Activated naive CD8-positive, alpha-beta T cell treated with anti-CD3 and anti-CD28 coated beads, Interleukin-2, amount 10 ng/mL, durations not matched to agents 7 days and 5 days (primary cell): ENCODE data around the gene SLC12A3. TPM values are rescaled to one million over a fixed set of nuclear protein-coding genes. Genes with fewer than 3 reads are reported as not detected.

Experiments used
- ATAC-seq: fragments of 150-1000 bp; cut with Tn5 transposase; one replicate; pipeline ENCODE4 v1.10.0; 2021; ENCODE audit warnings: low read depth, moderate library complexity
- POLR2A ChIA-PET: fragments of 350-600 bp; sonication (Branson Sonifier 250); formaldehyde crosslinking; loops from one replicate; lab custom pipeline; 2021; ENCODE audit warnings: antibody characterized with exemption; lab: Charles Lee
- DNase-seq: peaks from one replicate; pipeline ENCODE4 v3.0.0; 2021
- H3K27ac Mint-ChIP-seq: one replicate; pipeline ENCODE4 v1.8.0; 2022; ENCODE audit warnings: mild to moderate bottlenecking, mixed read lengths
- H3K27me3 Mint-ChIP-seq: one replicate; pipeline ENCODE4 v1.8.0; 2022; ENCODE audit warnings: mild to moderate bottlenecking, moderate library complexity, mixed read lengths
- H3K36me3 Mint-ChIP-seq: one replicate; pipeline ENCODE4 v1.8.0; 2021; ENCODE audit warnings: mild to moderate bottlenecking, mixed read lengths
- H3K4me1 Mint-ChIP-seq: one replicate; pipeline ENCODE4 v1.8.0; 2021; ENCODE audit warnings: mixed read lengths
- H3K4me3 Mint-ChIP-seq: one replicate; pipeline ENCODE4 v1.8.0; 2022; ENCODE audit warnings: mild to moderate bottlenecking, moderate library complexity, mixed read lengths
- H3K9me3 Mint-ChIP-seq: one replicate; pipeline ENCODE4 v1.8.0; 2021; ENCODE audit warnings: mixed read lengths
- total RNA-seq, 2 experiments: library from RNA; stranded (reverse); gene quantifications; one replicate each; pipeline ENCODE4 v1.2.3, GENCODE V29; 2021

The SLC12A3 gene
- total RNA-seq, 2 experiments from 2014 or later, result not detected

DNA sequence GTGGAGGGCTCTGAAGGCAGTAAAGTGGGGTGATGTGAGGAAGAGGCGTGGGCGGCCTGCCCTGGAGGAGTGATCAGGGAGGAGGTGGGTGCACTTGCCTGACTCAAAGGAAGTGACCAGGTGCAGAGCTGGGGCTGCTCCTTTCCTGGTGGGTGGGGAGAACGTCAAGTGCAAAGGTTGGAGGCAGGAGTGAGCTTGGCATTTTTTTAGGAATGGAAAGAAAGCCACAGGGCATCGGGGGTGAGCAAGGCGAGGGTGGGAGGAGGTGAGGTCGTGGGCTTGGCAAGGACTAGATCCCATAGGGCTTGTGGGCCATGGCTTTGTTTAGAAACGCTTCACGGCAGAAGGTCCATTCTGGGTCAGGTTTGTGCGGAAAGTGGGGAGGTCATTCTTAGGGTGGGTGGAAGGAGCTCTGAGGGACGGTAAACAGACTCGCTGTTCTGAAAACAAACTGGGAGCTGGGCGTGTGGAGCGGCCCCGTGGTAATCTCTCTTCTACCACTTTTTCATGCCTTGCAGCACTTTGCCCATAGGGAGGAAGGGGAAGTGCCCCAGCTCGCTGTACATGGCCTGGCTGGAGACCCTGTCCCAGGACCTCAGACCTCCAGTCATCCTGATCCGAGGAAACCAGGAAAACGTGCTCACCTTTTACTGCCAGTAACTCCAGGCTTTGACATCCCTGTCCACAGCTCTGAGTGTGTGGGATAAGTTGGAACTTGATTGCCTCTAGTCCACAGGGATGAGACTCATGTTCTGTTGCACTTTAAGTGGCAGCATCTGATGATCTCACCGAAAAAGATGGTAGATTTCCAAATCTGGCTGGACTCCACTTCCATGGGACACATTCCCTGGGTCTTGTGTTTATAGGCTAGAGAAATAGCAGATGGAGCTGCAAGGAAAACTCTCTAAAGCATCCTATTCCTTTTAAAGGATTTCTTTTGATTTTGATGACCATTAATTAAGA lies 48.0 kb downstream of the SLC12A3 start:
- no peak overlapping the region for H3K27ac Mint-ChIP-seq
- H3K9me3 Mint-ChIP-seq, result no peaks in the 10 kb centered on the region
- H3K4me1 Mint-ChIP-seq, result peaks cover 39% of the 10 kb centered on the region
- H3K27me3 Mint-ChIP-seq, result no peaks in the 10 kb centered on the region
- POLR2A ChIA-PET, result interaction anchor here (0.5 to 4.8 kb wide), 2 partner anchors 19 to 92 kb away, joined by 3 to 31 read pairs; partner anchors contain the start of gene HERPUD1
- H3K4me3 Mint-ChIP-seq, result no peak overlapping the region
- no peak for ATAC-seq
- DNase-seq, result no peak
- peaks cover 6% of the 10 kb centered on the region for H3K36me3 Mint-ChIP-seq

DNA sequence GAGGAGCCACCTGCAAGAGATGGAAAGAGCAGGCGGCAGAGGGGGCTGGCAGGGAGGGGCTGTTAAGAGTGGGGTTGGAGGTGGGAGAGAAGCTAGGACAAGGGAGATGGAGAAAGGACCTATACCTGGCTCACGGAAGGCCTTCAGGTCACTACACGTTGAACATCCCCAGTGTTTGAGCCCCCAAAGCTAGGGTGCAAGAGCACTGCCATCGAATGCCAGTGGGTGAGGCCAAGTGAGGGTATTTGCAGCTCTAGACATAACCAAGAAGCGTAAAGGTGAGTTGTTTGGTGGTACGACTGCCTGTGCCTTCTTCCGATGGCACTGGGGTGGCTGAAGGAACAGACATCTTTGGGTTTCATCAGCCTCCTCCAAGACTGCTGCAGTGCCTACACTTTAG lies 49.9 kb downstream of the SLC12A3 start:
- Mint-ChIP-seq H3K4me3 (no peak overlapping the region), H3K27me3 (no peaks in the 10 kb centered on the region), H3K4me1 (peaks cover 44% of the 10 kb centered on the region), H3K9me3 (no peaks in the 10 kb centered on the region), H3K27ac (no peak overlapping the region), H3K36me3 (peaks cover 6% of the 10 kb centered on the region)
- ATAC-seq, result no peak
- POLR2A ChIA-PET, result interaction anchor here (1.0 to 7.9 kb wide), 2 partner anchors 17 to 22 kb away, joined by 3 to 81 read pairs; partner anchors contain the start of gene HERPUD1
- no peak for DNase-seq

GRCh38 chr16:56915336-56916119 lies 50.5 kb downstream of the SLC12A3 start:
- peaks cover 6% of the 10 kb centered on the region for H3K36me3 Mint-ChIP-seq
- H3K4me3 Mint-ChIP-seq, result no peak overlapping the region
- H3K27ac Mint-ChIP-seq, result no peak overlapping the region
- POLR2A ChIA-PET, result interaction anchor here (1.0 to 7.9 kb wide), 2 partner anchors 16 to 22 kb away, joined by 3 to 81 read pairs; partner anchors contain the start of gene HERPUD1
- ATAC-seq, result no peak
- H3K9me3 Mint-ChIP-seq, result no peaks in the 10 kb centered on the region
- DNase-seq, result no peak
- peaks cover 2% of the 10 kb centered on the region for H3K27me3 Mint-ChIP-seq
- H3K4me1 Mint-ChIP-seq, result peaks cover 45% of the 10 kb centered on the region

DNA sequence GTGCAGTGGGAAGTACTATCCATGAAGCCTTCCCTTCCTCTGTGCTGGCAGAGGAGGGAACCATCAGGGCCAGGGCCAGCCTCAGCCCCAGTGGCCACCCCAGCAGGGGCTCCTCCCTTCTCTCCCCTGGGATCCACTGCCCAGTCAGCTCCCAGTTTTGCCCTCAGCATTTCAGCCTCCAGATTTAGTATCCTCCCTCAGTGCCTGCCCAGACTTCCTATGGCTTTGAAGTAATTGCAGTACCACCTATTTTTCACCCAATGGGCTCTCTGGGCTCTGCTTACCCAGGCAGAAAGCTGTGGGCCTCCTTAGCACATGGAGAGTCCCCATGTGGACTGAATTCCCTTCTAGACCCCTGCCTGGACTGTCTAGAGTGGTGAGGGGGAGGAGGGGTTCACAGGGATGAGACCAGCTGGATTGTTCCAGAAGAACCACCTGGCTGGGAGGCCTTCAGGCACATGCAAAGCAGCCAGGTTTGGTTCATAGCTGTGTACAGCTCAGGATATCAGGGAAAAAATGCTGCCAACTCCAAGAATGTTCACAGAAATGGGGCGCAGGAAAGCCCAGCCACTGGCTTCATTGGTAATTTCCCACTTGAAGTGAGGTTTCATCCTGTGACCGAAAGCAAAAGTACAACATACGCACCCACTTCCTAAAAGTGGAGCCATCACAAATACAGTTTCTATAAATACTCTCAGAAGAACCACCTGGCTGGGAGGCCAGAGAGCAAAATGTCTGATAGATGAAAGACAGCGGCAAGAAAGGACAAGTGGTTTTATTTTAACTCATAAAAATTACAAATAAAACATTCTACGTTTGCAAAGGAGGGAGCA lies 51.8 kb downstream of the SLC12A3 start:
- Mint-ChIP-seq H3K36me3 (peaks cover 8% of the 10 kb centered on the region), H3K9me3 (no peaks in the 10 kb centered on the region), H3K4me1 (peaks cover 38% of the 10 kb centered on the region), H3K27ac (peak overlapping the region; percentile 91), H3K4me3 (peak overlapping the region; percentile 78), H3K27me3 (peaks cover 2% of the 10 kb centered on the region)
- POLR2A ChIA-PET, result interaction anchor here (7.9 kb wide), 1 partner anchor 15 kb away, joined by 81 read pairs; the partner anchor contains the start of gene HERPUD1
- peak; percentile 50 for DNase-seq
- peak; percentile 83 for ATAC-seq

DNA sequence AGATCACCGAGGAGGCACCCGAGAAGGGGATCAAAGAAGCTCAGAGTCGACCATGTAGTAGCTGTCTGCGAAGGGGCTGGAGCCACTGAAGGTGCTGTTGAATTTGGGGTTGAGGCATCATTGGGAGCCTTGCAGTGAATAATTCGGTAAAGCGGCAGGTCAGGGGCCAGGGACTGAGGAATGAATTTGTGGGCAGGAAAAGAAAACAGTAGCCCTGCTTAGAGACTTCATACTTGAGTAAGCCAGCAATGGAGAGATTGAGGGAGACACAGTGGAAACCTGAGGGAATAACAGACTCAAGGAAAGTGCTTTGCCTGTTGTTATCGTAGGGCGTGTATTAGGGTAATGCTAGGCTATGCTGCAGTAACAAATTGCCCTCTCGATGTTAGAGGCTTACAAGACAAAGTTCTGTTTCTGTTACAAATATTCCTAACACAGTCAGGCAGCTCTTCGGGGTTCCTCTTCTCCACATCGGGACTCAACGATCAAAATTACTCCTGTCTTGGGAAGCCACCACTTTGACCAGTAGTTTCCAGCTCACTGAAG lies 53.5 kb downstream of the SLC12A3 start:
- POLR2A ChIA-PET, result interaction anchor here (0.7 to 7.9 kb wide), 3 partner anchors 9 to 26 kb away, joined by 4 to 81 read pairs (median 5); partner anchors contain the start of gene HERPUD1
- H3K4me1 Mint-ChIP-seq, result peaks cover 29% of the 10 kb centered on the region

DNA sequence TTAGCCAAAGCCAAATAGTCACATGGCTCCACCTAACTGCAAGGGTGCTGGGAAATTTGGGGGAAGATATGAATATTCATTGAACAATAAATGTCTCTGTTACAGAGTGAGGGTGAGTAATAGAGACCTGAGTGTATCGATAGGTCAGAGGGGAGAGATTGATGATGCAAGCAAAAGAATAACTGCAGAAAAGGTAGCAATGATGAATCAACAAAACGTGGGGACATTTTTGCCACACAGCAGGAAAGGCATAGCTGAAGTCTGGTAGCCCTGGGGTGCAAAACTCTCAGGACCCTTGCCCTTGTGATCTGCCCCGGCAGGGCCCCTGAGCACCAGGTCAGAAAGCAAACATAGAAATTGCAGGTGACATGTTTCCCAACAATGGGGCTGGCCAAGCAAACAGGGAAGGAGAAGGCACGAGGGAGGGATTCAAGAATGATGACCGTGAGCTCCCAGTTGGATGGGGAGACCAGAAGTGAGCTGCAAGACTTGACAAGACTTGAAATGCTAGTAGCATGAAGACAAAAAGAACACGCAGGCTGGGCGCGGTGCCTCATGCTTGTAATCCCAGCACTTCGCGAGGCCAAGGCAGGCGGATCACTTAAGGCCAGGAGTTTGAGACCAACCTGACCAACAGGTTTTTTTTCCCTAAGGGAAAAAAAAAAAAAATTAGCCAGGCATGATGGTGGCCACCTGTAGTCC lies 54.2 kb downstream of the SLC12A3 start:
- peaks cover 4% of the 10 kb centered on the region for H3K27me3 Mint-ChIP-seq
- H3K36me3 Mint-ChIP-seq, result peaks cover 9% of the 10 kb centered on the region
- H3K4me3 Mint-ChIP-seq, result no peak overlapping the region
- no peak for DNase-seq
- H3K4me1 Mint-ChIP-seq, result peaks cover 29% of the 10 kb centered on the region
- no peaks in the 10 kb centered on the region for H3K9me3 Mint-ChIP-seq
- no peak for ATAC-seq
- POLR2A ChIA-PET, result interaction anchor here (1.1 to 7.9 kb wide), 2 partner anchors 13 to 25 kb away, joined by 5 to 81 read pairs; partner anchors contain the start of gene HERPUD1
- no peak overlapping the region for H3K27ac Mint-ChIP-seq

More for the DNA sequence above, 53.5 kb downstream of the SLC12A3 start:
- ATAC-seq (no peak), DNase-seq (no peak)
- Mint-ChIP-seq H3K36me3 (peaks cover 8% of the 10 kb centered on the region), H3K4me3 (no peak overlapping the region), H3K27me3 (peaks cover 4% of the 10 kb centered on the region), H3K9me3 (no peaks in the 10 kb centered on the region), H3K27ac (no peak overlapping the region)

GRCh38 chr16:56921571-56921970 lies 56.6 kb downstream of the SLC12A3 start:
- Mint-ChIP-seq H3K9me3 (no peaks in the 10 kb centered on the region), H3K4me3 (no peak overlapping the region), H3K36me3 (peaks cover 7% of the 10 kb centered on the region), H3K27me3 (peaks cover 4% of the 10 kb centered on the region), H3K27ac (no peak overlapping the region), H3K4me1 (peaks cover 27% of the 10 kb centered on the region)
- POLR2A ChIA-PET, result interaction anchor here (7.9 kb wide), 1 partner anchor 10 kb away, joined by 81 read pairs; the partner anchor contains the start of gene HERPUD1
- ATAC-seq, result no peak
- no peak for DNase-seq

GRCh38 chr16:56923481-56924091 lies 58.6 kb downstream of the SLC12A3 start:
- peaks cover 11% of the 10 kb centered on the region for H3K4me1 Mint-ChIP-seq
- H3K4me3 Mint-ChIP-seq, result no peak overlapping the region
- H3K27ac Mint-ChIP-seq, result no peak overlapping the region
- H3K27me3 Mint-ChIP-seq, result peaks cover 4% of the 10 kb centered on the region
- H3K36me3 Mint-ChIP-seq, result peaks cover 3% of the 10 kb centered on the region
- H3K9me3 Mint-ChIP-seq, result no peaks in the 10 kb centered on the region
- ATAC-seq (no peak), DNase-seq (no peak)
- POLR2A ChIA-PET, result no interaction called here

DNA sequence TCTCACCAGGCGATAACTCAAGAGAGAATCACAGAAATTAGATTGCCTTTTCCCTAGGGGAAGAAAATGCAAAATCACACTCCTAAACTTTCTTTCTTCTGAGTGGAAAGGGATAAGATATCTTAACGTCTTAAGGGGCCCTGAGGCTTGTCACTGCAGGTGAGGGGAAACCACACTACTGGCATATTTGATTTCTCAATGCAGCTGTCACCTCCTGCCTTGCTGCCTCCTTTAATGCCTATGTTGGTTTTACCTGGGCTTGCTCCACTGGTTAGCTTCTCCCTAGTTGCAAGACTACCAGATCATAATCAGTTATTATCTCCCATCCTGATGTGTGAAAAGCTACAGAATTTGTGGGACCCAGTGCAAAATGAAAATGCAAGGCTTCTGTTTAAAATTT lies 62.5 kb downstream of the SLC12A3 start:
- ATAC-seq (no peak), DNase-seq (no peak)
- Mint-ChIP-seq H3K4me1 (peaks cover 7% of the 10 kb centered on the region), H3K27me3 (peaks cover 2% of the 10 kb centered on the region), H3K36me3 (peaks cover 2% of the 10 kb centered on the region), H3K9me3 (no peaks in the 10 kb centered on the region), H3K4me3 (no peak overlapping the region), H3K27ac (no peak overlapping the region)
- POLR2A ChIA-PET, result interaction anchor here (1.5 to 1.6 kb wide), 2 partner anchors 9 to 11 kb away, joined by 4 to 5 read pairs; no protein-coding TSS in a partner anchor

DNA sequence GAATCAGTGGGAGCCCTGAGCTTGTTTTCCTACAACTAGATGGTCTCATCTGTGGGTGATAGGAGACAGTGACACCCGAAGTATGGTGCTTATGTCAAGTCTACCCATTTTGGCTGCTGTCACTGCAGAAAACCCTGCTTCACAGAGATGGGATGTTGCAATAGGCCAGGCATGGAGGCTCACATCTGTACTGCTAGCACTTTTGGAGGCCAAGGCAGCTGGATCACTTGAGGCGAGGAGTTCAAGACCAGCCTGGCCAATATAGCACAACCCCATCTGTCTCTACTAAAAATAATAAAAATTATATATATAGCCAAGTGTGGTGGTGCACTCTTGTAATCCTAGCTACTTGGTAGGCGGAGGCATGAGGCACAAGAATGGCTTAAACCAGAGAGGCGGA lies 64.6 kb downstream of the SLC12A3 start:
- DNase-seq (no peak), ATAC-seq (no peak)
- H3K36me3 Mint-ChIP-seq, result peaks cover 17% of the 10 kb centered on the region
- no peak overlapping the region for H3K27ac Mint-ChIP-seq
- peaks cover 16% of the 10 kb centered on the region for H3K4me1 Mint-ChIP-seq
- POLR2A ChIA-PET, result interaction anchor here (0.6 to 5.7 kb wide), 2 partner anchors 11 to 46 kb away, joined by 3 to 81 read pairs; no protein-coding TSS in a partner anchor
- H3K9me3 Mint-ChIP-seq, result no peaks in the 10 kb centered on the region
- H3K4me3 Mint-ChIP-seq, result no peak overlapping the region
- H3K27me3 Mint-ChIP-seq, result no peaks in the 10 kb centered on the region
